Activated naive CD8-positive, alpha-beta T cell treated with anti-CD3 and anti-CD28 coated beads for 36 hours (primary cell): ENCODE results near the gene CD248. TPM values are rescaled to one million over a fixed set of nuclear protein-coding genes. Genes with fewer than 3 reads are reported as not detected.
A peak's percentile ranks its signal among the peaks of the same experiment; 100 is the strongest.
"Not testable (repeated sequence)": the region's sequence is repeated elsewhere in the genome, so short reads cannot be mapped to it uniquely, and the experiment has no call there.

Experiments used
- DNase-seq: peaks from one replicate; pipeline ENCODE4 v3.0.0; 2021
- H3K27ac Mint-ChIP-seq: one replicate; pipeline ENCODE4 v1.8.0; 2022; ENCODE audit warnings: mild to moderate bottlenecking, moderate library complexity, mixed read lengths
- H3K27me3 Mint-ChIP-seq: one replicate; pipeline ENCODE4 v1.8.0; 2022; ENCODE audit warnings: mild to moderate bottlenecking, mixed read lengths
- H3K36me3 Mint-ChIP-seq: one replicate; pipeline ENCODE4 v1.8.0; 2021; ENCODE audit warnings: mild to moderate bottlenecking, mixed read lengths
- H3K4me1 Mint-ChIP-seq: one replicate; pipeline ENCODE4 v1.8.0; 2021; ENCODE audit warnings: mixed read lengths
- H3K4me3 Mint-ChIP-seq: one replicate; pipeline ENCODE4 v1.8.0; 2022; ENCODE audit warnings: mild to moderate bottlenecking, moderate library complexity, mixed read lengths
- H3K9me3 Mint-ChIP-seq: one replicate; pipeline ENCODE4 v1.8.0; 2022; ENCODE audit warnings: mixed read lengths
- total RNA-seq, 2 experiments: library from RNA; stranded (reverse); gene quantifications; one replicate each; pipeline ENCODE4 v1.2.3, GENCODE V29; 2021

CD248 gene
- total RNA-seq, 2 experiments from 2014 or later = 11.0 to 11.9 TPM

GRCh38 chr11:66326261-66327111, 9.6 kb upstream of the CD248 start:
- peak; percentile 58 for DNase-seq
- no peaks in the 10 kb centered on the region for H3K27me3 Mint-ChIP-seq
- H3K4me3 Mint-ChIP-seq = no peak overlapping the region
- no peaks in the 10 kb centered on the region for H3K9me3 Mint-ChIP-seq
- H3K4me1 Mint-ChIP-seq = peaks cover 32% of the 10 kb centered on the region
- no peaks in the 10 kb centered on the region for H3K36me3 Mint-ChIP-seq
- H3K27ac Mint-ChIP-seq = peak overlapping the region; percentile 80

- Mint-ChIP-seq H3K36me3 (peaks cover under 1% of the 10 kb centered on the region), H3K27me3 (no peaks in the 10 kb centered on the region), H3K9me3 (peaks cover 3% of the 10 kb centered on the region), H3K27ac (no peak overlapping the region), H3K4me1 (peaks cover 33% of the 10 kb centered on the region), H3K4me3 (no peak overlapping the region)
- no peak for DNase-seq
These were observed 8.4 kb upstream of the CD248 start for GRCh38 chr11:66325263-66325671.

- Mint-ChIP-seq H3K27ac (no peak overlapping the region), H3K4me3 (no peak overlapping the region), H3K27me3 (no peaks in the 10 kb centered on the region), H3K36me3 (peaks cover 2% of the 10 kb centered on the region), H3K4me1 (peaks cover 37% of the 10 kb centered on the region), H3K9me3 (peaks cover 8% of the 10 kb centered on the region)
- no peak for DNase-seq
These were observed 7.8 kb upstream of the CD248 start for GRCh38 chr11:66324664-66325063.

GRCh38 chr11:66323684-66324083, 6.8 kb upstream of the CD248 start:
- Mint-ChIP-seq H3K27me3 (no peaks in the 10 kb centered on the region), H3K4me3 (no peak overlapping the region), H3K4me1 (peaks cover 42% of the 10 kb centered on the region), H3K36me3 (peaks cover 4% of the 10 kb centered on the region), H3K9me3 (peaks cover 16% of the 10 kb centered on the region), H3K27ac (no peak overlapping the region)
- no peak for DNase-seq

GRCh38 chr11:66322732-66323427, 6.0 kb upstream of the CD248 start:
- H3K9me3 Mint-ChIP-seq = peaks cover 17% of the 10 kb centered on the region
- DNase-seq = no peak
- peaks cover 42% of the 10 kb centered on the region for H3K4me1 Mint-ChIP-seq
- H3K27me3 Mint-ChIP-seq = no peaks in the 10 kb centered on the region
- H3K4me3 Mint-ChIP-seq = no peak overlapping the region
- peak overlapping the region; percentile 79 for H3K27ac Mint-ChIP-seq
- H3K36me3 Mint-ChIP-seq = peaks cover 4% of the 10 kb centered on the region

- Mint-ChIP-seq H3K36me3 (peaks cover 4% of the 10 kb centered on the region), H3K4me3 (no peak overlapping the region), H3K27me3 (no peaks in the 10 kb centered on the region), H3K27ac (no peak overlapping the region), H3K9me3 (peaks cover 17% of the 10 kb centered on the region), H3K4me1 (peaks cover 42% of the 10 kb centered on the region)
- no peak for DNase-seq
These were observed 4.8 kb upstream of the CD248 start for GRCh38 chr11:66321606-66322005.

- Mint-ChIP-seq H3K4me1 (peaks cover 43% of the 10 kb centered on the region), H3K9me3 (peaks cover 17% of the 10 kb centered on the region)
- H3K27me3 Mint-ChIP-seq, H3K36me3 Mint-ChIP-seq, DNase-seq, H3K4me3 Mint-ChIP-seq, H3K27ac Mint-ChIP-seq: not testable (repeated sequence)
These were observed 3.9 kb upstream of the CD248 start for GRCh38 chr11:66320748-66321147.

- not testable (repeated sequence) for H3K4me3 Mint-ChIP-seq, H3K27ac Mint-ChIP-seq
These were observed 3.4 kb upstream of the CD248 start for GRCh38 chr11:66320289-66320688.

GRCh38 chr11:66318600-66318970, 1.7 kb upstream of the CD248 start:
- Mint-ChIP-seq H3K4me1 (peaks cover 56% of the 10 kb centered on the region), H3K9me3 (peaks cover 17% of the 10 kb centered on the region), H3K27ac (peak overlapping the region; percentile 98), H3K36me3 (peaks cover 4% of the 10 kb centered on the region), H3K27me3 (no peaks in the 10 kb centered on the region), H3K4me3 (no peak overlapping the region)
- no peak for DNase-seq

More at GRCh38 chr11:66320289-66320688, 3.4 kb upstream of the CD248 start:
- H3K36me3 Mint-ChIP-seq, H3K27me3 Mint-ChIP-seq, DNase-seq: not testable (repeated sequence)
- Mint-ChIP-seq H3K9me3 (peaks cover 17% of the 10 kb centered on the region), H3K4me1 (peaks cover 44% of the 10 kb centered on the region)

- Mint-ChIP-seq H3K4me1 (peaks cover 59% of the 10 kb centered on the region), H3K4me3 (peak overlapping the region; percentile 75), H3K9me3 (peaks cover 17% of the 10 kb centered on the region), H3K27ac (peak overlapping the region; percentile 98), H3K27me3 (no peaks in the 10 kb centered on the region), H3K36me3 (peaks cover 4% of the 10 kb centered on the region)
- peak; percentile 69 for DNase-seq
These were observed 1.1 kb upstream of the CD248 start for GRCh38 chr11:66317723-66318599.

GRCh38 chr11:66317322-66317722, 478 bp upstream of the CD248 start:
- Mint-ChIP-seq H3K4me3 (peak overlapping the region; percentile 75), H3K9me3 (peaks cover 17% of the 10 kb centered on the region), H3K27me3 (no peaks in the 10 kb centered on the region), H3K36me3 (peaks cover 4% of the 10 kb centered on the region), H3K27ac (peak overlapping the region; percentile 98), H3K4me1 (peaks cover 57% of the 10 kb centered on the region)
- peak; percentile 61 for DNase-seq

GRCh38 chr11:66315921-66316811, 678 bp downstream of the CD248 start:
- Mint-ChIP-seq H3K9me3 (peaks cover 17% of the 10 kb centered on the region), H3K27me3 (no peaks in the 10 kb centered on the region), H3K4me1 (peaks cover 58% of the 10 kb centered on the region), H3K27ac (peak overlapping the region; percentile 72), H3K4me3 (peak overlapping the region; percentile 88), H3K36me3 (peaks cover 4% of the 10 kb centered on the region)
- peak; percentile 61 for DNase-seq

GRCh38 chr11:66315498-66315885, 1.4 kb downstream of the CD248 start:
- Mint-ChIP-seq H3K27me3 (no peaks in the 10 kb centered on the region), H3K9me3 (peaks cover 16% of the 10 kb centered on the region), H3K36me3 (peaks cover 4% of the 10 kb centered on the region), H3K4me3 (peak overlapping the region; percentile 88), H3K27ac (peak overlapping the region; percentile 72), H3K4me1 (peaks cover 58% of the 10 kb centered on the region)
- no peak for DNase-seq
